Prostate gland (tissue), 2 donors: ENCODE measurements around the gene GCLM.

Experiments used
- POLR2A ChIP-seq: fragments of 450-650 bp; IDR thresholded peaks from one replicate; pipeline ENCODE4 v1.6.1; 2016; ENCODE audit warnings: antibody characterized with exemption, mild to moderate bottlenecking
- TF ChIP-seq, protein P1 (sequence below), 4 experiments: fragments of 200-600 bp in 2 of 4; fragments of 450-650 bp in 2 of 4; sonication (generic) in 2 of 4; IDR thresholded peaks; 1 replicate in 3 of 4; 2 replicates in 1 of 4; pipeline ENCODE4 v1.5.1; 2016 to 2019; ENCODE audit warnings: antibody characterized with exemption in 4 of 4, mild to moderate bottlenecking in 2 of 4, moderate library complexity in 2 of 4

DNA sequence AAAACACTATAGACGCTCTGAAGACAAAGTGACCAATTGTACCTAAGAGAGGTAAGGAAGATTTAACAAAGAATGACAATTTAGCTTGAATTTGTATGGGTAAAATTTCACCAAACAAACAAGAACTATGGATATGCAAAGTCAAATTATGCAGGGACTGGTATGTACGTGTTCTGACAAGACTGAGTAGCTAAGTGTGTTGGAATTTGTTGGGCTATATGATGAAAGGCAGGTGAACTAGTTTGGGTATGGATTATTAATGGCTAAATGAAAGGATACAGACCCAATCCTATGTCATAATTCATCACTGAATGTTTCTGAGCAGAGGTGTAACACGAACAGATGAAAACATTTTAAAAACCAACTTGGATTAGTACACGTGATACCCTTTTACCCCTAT is 37.9 kb downstream of the GCLM start:
- TF ChIP-seq, protein P1, sequence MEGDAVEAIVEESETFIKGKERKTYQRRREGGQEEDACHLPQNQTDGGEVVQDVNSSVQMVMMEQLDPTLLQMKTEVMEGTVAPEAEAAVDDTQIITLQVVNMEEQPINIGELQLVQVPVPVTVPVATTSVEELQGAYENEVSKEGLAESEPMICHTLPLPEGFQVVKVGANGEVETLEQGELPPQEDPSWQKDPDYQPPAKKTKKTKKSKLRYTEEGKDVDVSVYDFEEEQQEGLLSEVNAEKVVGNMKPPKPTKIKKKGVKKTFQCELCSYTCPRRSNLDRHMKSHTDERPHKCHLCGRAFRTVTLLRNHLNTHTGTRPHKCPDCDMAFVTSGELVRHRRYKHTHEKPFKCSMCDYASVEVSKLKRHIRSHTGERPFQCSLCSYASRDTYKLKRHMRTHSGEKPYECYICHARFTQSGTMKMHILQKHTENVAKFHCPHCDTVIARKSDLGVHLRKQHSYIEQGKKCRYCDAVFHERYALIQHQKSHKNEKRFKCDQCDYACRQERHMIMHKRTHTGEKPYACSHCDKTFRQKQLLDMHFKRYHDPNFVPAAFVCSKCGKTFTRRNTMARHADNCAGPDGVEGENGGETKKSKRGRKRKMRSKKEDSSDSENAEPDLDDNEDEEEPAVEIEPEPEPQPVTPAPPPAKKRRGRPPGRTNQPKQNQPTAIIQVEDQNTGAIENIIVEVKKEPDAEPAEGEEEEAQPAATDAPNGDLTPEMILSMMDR (IDR thresholded peaks at IDR 0.05): no peak
- no peak for TF ChIP-seq POLR2A
